NCI-H1092 treated with DMSO at 0.1 percent for 48 hours (cell line): ENCODE measurements around the gene WNT7A.

ENCODE experiments used
- DNase-seq: peaks from one replicate; lab custom pipeline; 2025; lab: John Stamatoyannopoulos, UW

Gene WNT7A

GRCh38 chr3:13884851-13885703 is 5.2 kb upstream of the WNT7A start:
- peak; percentile 42 for DNase-seq

- no peak for DNase-seq
These were observed 3.8 kb upstream of the WNT7A start for GRCh38 chr3:13883681-13884080.

GRCh38 chr3:13882876-13883275 is 3.0 kb upstream of the WNT7A start:
- no peak for DNase-seq

- no peak for DNase-seq
These were observed 1.9 kb upstream of the WNT7A start for GRCh38 chr3:13881536-13882410.

GRCh38 chr3:13880811-13881156 is 913 bp upstream of the WNT7A start:
- no peak for DNase-seq

- no peak for DNase-seq
These were observed 547 bp downstream of the WNT7A start for GRCh38 chr3:13879102-13879945.

- no peak for DNase-seq
These were observed 1.4 kb downstream of the WNT7A start for GRCh38 chr3:13878281-13879101.

GRCh38 chr3:13877911-13878280 is 2.0 kb downstream of the WNT7A start:
- DNase-seq = no peak

GRCh38 chr3:13876451-13877100 is 3.3 kb downstream of the WNT7A start:
- no peak for DNase-seq

- DNase-seq = peak; percentile 58
These were observed 5.0 kb downstream of the WNT7A start for GRCh38 chr3:13874891-13875290.

- no peak for DNase-seq
These were observed 6.1 kb downstream of the WNT7A start for GRCh38 chr3:13873818-13874217.

- DNase-seq = no peak
These were observed 7.4 kb downstream of the WNT7A start for GRCh38 chr3:13872451-13872850.

- no peak for DNase-seq
These were observed 8.1 kb downstream of the WNT7A start for GRCh38 chr3:13871791-13872190.

GRCh38 chr3:13870902-13871301 is 9.0 kb downstream of the WNT7A start:
- no peak for DNase-seq

GRCh38 chr3:13869761-13870343 is 10.0 kb downstream of the WNT7A start:
- no peak for DNase-seq

- no peak for DNase-seq
These were observed 10.8 kb downstream of the WNT7A start for GRCh38 chr3:13868844-13869724.

- DNase-seq = no peak
These were observed 12.1 kb downstream of the WNT7A start for GRCh38 chr3:13867732-13868131.

GRCh38 chr3:13866041-13866965 is 13.6 kb downstream of the WNT7A start:
- DNase-seq = no peak
